ENCODE measurements around the gene SELENBP1.
A peak's percentile ranks its signal among the peaks of the same experiment; 100 is the strongest.
"Not testable (repeated sequence)": the region's sequence is repeated elsewhere in the genome, so short reads cannot be mapped to it uniquely, and the experiment has no call there.

The SELENBP1 gene

GRCh38 chr1:151386002-151386401 lies 13.5 kb upstream of the SELENBP1 start:
- H3K4me3 ChIP-seq: no peak overlapping the region
- no peak overlapping the region for H3K27ac ChIP-seq

- Histone ChIP-seq H3K4me3 (no peak overlapping the region), H3K27ac (no peak overlapping the region)
Measured at GRCh38 chr1:151384584-151384983, 12.1 kb upstream of the SELENBP1 start.

DNA sequence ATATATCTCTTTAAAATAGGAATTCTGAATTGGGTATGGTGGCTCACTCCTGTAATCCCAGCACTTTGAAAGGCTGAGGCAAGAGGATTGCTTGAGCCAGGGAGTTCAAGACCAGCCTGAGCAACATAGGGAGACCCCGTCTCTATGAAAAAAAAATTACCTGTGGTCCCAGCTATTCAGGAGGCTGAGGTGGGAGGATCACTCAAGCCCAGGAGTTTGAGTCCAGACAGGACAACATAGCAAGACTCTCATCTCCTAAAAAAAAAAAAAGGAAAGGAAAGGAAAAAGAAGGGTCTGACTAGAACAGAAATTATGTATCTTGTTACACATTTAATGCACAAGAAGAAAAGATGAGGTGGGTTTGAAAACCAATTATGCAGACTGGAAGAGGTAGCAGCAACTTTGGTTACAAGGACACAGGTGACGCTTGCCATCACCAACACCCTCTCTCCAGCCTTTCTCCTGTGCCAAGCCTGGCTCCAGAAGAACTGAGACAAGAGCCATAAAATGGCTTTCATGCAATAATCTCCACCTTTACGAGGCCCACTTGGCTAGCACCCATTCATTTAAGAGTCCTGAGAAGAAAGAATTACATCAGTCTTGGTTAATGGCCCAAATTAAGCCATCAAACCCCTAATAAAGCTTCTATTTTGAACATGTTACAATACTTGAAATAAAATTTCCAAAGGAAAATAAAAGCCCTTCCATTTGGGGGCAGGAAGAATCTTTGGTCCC lies 4.8 kb upstream of the SELENBP1 start:
- Histone ChIP-seq H3K27ac (no peak overlapping the region), H3K4me3 (no peak overlapping the region)

DNA sequence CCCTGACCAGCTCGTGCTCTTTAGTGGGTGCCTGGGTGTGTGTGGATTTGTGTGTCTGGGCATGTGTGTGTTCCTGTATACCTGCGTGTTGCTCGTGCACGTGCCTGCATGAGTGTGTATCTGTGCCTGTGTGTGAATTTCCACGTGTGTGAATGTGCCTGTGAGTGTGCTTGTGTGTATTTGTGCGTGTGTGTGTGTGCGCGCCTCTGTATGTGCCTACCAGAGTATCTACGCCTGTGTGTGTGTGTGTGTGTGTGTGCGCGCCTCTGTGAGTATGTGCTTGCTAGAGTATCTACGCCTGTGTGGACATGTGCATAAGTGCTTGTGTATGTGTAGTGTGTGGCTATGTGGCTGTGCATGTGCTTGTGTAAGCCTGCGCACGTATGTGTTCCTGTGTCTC lies 691 bp upstream of the SELENBP1 start:
- Histone ChIP-seq H3K27ac (no peak overlapping the region), H3K4me3 (no peak overlapping the region)

GRCh38 chr1:151371370-151372057 lies 991 bp downstream of the SELENBP1 start:
- peak overlapping the region in 12 of 21 experiments; percentile 12 to 77 (median 58) for H3K27ac ChIP-seq
- peak overlapping the region in 4 of 7 experiments; percentile 5 to 48 (median 30) for H3K4me3 ChIP-seq

DNA sequence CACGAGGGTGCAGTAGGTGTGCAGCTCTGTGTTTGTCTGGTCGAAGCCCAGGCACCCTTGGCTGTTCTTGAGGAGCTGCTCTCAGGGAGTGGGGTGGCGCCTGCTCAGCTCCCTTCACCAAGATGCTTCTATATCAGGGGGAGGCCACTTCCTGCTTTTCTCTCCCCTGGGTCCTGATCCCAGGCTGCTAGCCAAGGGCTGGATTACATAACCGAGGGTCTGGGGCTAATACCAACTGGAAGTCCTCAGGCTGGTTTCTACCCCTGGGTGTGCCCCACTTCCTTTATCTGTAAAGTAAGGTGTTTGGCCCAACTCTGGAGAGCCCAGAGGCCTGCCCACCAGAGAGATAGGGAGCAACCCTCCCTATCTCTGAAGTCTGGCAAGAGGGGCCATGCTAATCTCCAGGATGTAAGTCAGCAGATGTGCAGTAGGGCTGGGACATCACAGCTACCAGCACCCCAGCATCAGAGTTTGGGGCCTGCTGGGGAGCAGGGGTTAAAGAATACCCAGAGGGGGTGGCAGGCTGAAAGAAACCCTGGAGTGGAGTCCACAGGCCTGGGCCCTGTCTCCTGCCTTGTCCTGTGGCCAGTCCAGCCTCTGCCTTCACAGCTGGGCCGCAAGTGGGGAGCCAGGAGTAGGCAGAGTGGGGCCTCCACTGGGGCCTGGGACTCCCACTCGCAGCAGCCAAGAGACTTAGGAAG lies 2.1 kb downstream of the SELENBP1 start:
- peak overlapping the region in 12 of 21 experiments; percentile 0 to 75 (median 44) for H3K27ac ChIP-seq
- no peak overlapping the region for H3K4me3 ChIP-seq

DNA sequence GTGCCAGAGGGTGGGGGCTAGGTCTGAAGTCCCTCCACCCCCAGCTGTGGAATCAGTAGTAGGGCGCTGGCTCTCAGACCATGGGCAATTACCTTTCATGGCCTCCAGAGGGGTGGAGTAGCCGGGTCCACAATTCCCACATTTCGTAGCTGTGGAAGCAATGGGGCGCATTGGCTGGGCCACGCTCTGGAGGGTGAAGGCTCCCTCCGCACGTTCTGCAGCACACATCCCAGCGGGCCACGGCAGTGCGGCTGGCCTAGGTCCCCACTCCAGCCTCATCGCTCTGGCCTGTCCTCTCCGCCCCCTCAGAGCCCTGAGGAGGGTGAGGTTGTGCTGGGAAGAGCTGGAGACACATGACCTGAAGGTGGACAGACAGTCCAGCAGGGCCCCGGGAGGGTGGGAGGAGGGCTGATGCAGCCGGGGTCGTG lies 2.9 kb downstream of the SELENBP1 start:
- Histone ChIP-seq H3K4me3 (no peak overlapping the region), H3K27ac (peak overlapping the region in 3 of 21 experiments; percentile 18 to 68 (median 57))

- Histone ChIP-seq H3K27ac (no peak overlapping the region), H3K4me3 (no peak overlapping the region)
Measured at GRCh38 chr1:151369302-151369610, 3.2 kb downstream of the SELENBP1 start.

- H3K27ac ChIP-seq: peak overlapping the region in 1 of 21 experiments; percentile 19
- H3K4me3 ChIP-seq: no peak overlapping the region
Measured at GRCh38 chr1:151368393-151369301, 3.9 kb downstream of the SELENBP1 start.

DNA sequence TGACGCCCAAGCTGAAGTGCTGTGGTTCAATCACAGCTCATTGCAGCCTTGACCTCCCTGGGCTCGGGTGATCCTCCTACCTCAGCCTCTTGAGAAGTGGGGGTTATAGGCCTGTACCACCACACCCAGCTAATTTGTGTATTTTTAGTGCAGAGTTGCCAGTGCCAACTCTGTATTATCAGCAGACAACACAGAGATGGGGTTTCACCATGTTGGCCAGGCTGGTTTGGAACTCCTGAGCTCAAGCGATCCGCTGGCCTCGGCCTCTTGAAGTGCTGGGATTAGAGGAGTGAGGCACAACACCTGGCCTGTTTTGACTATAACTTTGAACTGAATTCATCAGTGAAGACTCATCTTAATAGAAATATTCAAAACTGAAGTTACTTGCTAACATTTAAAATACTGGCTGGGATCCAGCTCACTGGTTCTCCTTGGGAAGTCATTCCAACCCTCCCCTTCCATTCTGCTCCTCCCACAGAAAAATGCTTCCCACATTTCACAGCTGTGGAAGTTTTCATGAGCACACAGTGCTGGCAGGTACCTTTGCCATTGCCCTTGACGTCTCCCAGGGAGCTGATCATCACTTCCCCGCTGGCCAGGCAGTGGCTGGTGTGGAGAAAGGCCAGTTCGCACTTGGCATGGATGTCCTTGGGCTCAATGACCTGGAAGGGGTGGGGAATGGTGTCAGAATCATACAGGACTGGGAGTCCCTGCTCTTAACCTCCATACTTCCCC lies 4.7 kb downstream of the SELENBP1 start:
- Histone ChIP-seq H3K27ac (peak overlapping the region in 1 of 21 experiments; percentile 23), H3K4me3 (no peak overlapping the region)

GRCh38 chr1:151364996-151365395 lies 7.5 kb downstream of the SELENBP1 start:
- Histone ChIP-seq H3K27ac (no peak overlapping the region), H3K4me3 (no peak overlapping the region)

DNA sequence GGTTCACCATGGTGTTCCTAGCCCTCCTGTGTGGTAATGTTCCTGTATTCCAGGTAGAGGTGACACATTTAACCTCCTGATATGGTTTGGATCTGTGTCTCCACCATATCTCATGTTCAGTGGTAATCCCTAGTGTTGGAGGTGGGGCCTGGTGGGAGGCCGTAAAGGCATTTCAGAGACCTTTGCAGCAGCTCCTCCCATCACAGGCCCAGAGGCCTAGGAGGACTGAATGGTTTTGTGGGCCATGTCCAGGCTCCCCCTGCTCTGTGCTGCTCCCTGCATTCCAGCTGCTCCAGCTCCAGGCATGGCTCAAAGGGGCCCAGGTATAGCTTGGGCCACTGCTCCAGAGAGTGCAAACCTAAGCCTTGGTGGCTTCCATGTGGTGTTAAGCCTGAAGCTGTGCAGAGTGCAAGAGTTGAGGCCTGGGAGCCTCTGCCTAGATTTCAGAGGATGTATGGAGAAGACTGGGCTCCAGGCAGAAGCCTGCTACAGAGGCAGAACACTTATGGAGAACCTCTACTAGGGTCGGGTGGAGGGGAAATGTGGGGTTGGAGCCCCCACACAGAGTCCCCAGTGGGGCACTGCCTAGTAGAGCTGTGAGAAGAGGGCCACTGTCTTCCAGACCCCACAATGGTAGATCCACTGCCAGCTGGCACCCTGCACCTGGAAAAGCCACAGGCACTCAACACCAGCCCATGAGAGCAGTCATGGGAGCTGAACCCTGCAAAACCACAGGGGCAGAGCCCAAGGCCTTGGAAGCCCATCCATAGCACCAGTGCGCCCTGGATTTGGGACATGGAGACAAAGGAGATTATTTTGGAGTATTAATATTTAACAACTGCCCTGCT lies 10.0 kb downstream of the SELENBP1 start:
- Histone ChIP-seq H3K27ac (no peak overlapping the region), H3K4me3 (no peak overlapping the region)

DNA sequence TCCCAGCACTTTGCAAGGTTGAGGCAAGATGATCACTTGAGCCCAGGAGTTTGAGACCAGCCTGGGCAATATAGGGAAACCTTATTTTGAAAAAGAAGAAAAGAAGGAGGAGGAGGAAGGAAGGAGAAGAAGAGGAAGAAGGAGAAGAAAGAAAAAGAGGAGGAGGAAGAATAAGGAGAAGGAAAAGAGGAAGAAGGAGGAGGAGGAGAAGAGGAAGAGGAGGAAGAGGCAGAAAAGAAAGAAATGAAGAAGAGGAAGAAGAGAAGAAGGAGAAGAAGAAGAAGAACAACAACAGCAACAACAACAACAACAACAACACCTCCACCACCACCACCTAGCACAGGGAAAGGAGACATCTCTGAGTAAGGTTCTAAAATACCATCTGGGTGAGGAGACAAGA lies 10.6 kb downstream of the SELENBP1 start:
- Histone ChIP-seq H3K4me3 (no peak overlapping the region), H3K27ac (no peak overlapping the region)

GRCh38 chr1:151356696-151357095 lies 15.8 kb downstream of the SELENBP1 start:
- H3K4me3 ChIP-seq: no peak overlapping the region

DNA sequence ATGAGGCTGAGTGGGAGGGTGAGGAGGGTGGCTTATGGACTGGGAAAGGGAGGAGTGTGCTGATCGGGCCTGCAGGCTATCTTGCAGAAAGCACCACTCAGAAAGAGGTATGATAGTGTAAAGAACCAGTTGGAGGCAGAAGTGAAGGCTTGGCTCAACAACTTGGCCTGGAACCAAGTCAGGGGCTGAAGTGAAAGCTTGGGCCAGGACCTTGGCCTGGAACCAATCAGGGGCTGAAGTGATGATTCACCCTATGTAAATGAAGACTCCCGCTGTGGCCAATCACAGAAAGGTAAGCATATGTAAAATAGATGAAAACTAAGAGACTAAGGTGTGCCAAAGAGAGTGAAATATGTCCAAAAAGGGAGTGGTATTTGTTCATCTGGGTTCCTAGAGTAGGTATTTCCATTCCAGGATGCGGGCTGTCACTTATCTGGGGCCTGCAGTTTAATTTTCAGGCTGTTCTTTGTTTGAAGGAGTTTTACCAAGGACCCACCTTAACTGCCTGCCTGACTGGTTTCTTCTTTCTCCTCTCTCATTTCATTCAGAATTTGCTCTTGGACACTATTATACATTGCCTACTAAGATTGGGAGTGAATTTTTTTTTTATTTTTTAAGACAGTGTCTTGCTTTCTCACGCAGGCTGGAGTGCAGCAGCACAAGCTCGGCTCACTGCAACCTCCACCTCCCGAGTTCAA lies 20.3 kb downstream of the SELENBP1 start:
- Histone ChIP-seq H3K4me3 (no peak overlapping the region), H3K27ac (no peak overlapping the region)

More at GRCh38 chr1:151356696-151357095, 15.8 kb downstream of the SELENBP1 start:
- no peak overlapping the region for H3K27ac ChIP-seq

DNA sequence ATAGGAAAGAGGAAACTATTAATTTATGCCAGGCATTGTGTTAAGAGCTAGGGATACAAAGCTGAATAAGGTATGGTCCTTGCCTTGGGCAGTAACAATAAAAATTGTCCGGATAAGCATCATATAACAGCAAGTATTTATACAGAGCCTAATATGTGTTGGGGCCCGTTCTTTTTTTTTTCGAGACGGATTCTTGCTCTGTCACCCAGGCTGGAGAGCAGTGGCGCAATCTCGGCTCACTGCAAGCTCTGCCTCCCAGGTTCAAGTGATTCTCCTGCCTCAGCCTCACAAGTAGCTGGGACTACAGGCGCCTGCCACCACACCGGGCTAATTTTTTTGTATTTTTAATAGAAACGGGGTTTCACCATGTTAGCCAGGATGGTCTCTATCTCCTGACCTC lies 22.2 kb downstream of the SELENBP1 start:
- not testable (repeated sequence) for H3K27ac ChIP-seq, H3K4me3 ChIP-seq

DNA sequence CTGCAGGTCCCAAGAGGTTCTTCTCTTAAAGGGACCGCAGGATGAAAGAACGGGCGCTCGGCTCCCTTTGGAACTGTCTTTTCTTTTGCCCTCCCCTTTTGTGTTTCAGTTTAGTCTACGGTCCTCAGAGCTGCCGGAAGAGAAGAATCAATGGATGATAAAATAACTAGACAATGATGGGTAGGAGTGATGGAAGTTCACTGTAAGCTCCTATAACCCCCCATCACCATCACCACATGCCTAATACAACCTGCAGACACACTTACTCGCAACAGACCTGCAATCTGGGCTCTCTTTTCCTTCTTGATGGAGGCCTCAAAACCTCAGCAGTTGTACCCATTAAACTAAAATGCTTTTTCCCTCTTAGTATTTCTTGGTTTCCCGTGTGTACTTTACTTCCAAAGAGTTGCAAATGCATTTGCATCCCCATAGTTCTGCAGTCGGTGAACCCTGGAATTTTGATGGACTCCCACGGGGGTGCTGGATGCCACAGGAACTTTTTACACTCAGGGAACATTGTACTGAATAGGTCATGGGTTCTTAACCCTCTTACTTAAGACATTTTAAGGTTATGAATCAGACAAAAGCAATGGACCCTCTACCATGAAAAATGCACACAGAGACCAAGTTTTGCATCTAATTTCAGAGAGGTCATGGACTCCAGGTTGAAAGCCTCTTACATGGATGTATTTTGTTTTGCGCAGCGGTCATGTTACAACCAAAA lies 24.8 kb downstream of the SELENBP1 start:
- H3K27ac ChIP-seq: peak overlapping the region in 19 of 21 experiments; percentile 43 to 99 (median 88)
- H3K4me3 ChIP-seq: peak overlapping the region; percentile 48 to 67 (median 56)

Data from skin epidermis (tissue), 12 donors.